Uterus (tissue), 2 donors: ENCODE results near the gene FAHD1.

ENCODE experiments used
- CTCF ChIP-seq, 4 experiments: fragments of 200-600 bp in 2 of 4; fragments of 450-650 bp in 2 of 4; sonication (generic) in 2 of 4; IDR thresholded peaks; one replicate each; pipeline ENCODE4 v1.5.1; 2016 to 2019; ENCODE audit warnings: antibody characterized with exemption in 4 of 4, mild to moderate bottlenecking in 2 of 4, moderate library complexity in 1 of 4
- POLR2A ChIP-seq, 2 donors: fragments of 450-650 bp; IDR thresholded peaks; one replicate each; pipeline ENCODE4 v1.6.1; 2016; ENCODE audit warnings: antibody characterized with exemption in 2 of 2, mild to moderate bottlenecking in 1 of 2, moderate library complexity in 1 of 2

- no peak for TF ChIP-seq CTCF (IDR thresholded peaks at IDR 0.05)
- TF ChIP-seq POLR2A (IDR thresholded peaks at IDR 0.05) = no peak
Observed at GRCh38 chr16:1810536-1810935, 16.5 kb upstream of the FAHD1 start.
